DOHH2 (cell line): ENCODE results near the gene FGD4.

ENCODE experiments used
- EZH2phosphoT487 ChIP-seq: fragments of 200-600 bp; sonication (generic); IDR thresholded peaks from 2 replicates; pipeline ENCODE4 v1.6.1; 2017; ENCODE audit warnings: borderline replicate concordance, mild to moderate bottlenecking, antibody characterized with exemption, low read length, moderate library complexity, mixed read lengths
- TF ChIP-seq, protein P1 (sequence below): fragments of 200-600 bp; sonication (generic); IDR thresholded peaks from one replicate; pipeline ENCODE4 v1.5.1; 2014; ENCODE audit warnings: antibody characterized with exemption, mild to moderate bottlenecking, low read depth, low read length; ENCODE audit not compliant: poor library complexity, severe bottlenecking

DNA sequence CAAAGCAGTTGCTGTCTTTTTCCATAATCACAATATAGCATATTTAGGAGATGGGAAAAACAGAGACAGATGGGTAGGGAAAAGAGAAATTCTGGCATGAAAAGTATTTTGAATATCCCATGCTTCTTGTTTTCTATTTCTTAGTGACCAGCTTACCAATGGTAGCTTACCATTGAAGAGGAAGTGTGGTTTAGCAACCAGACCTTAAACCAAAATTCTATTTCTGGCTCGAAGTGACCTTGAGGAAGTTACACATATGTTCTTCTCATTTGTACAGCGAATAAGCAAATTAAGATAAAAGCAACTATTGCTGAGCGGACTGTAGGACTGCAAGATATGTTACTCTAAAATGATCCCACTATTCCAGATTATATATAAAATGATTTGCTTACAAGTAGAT, 82.9 kb downstream of the FGD4 start:
- TF ChIP-seq, protein P1, sequence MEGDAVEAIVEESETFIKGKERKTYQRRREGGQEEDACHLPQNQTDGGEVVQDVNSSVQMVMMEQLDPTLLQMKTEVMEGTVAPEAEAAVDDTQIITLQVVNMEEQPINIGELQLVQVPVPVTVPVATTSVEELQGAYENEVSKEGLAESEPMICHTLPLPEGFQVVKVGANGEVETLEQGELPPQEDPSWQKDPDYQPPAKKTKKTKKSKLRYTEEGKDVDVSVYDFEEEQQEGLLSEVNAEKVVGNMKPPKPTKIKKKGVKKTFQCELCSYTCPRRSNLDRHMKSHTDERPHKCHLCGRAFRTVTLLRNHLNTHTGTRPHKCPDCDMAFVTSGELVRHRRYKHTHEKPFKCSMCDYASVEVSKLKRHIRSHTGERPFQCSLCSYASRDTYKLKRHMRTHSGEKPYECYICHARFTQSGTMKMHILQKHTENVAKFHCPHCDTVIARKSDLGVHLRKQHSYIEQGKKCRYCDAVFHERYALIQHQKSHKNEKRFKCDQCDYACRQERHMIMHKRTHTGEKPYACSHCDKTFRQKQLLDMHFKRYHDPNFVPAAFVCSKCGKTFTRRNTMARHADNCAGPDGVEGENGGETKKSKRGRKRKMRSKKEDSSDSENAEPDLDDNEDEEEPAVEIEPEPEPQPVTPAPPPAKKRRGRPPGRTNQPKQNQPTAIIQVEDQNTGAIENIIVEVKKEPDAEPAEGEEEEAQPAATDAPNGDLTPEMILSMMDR: no peak
- TF ChIP-seq EZH2phosphoT487: no peak
